ENCODE results near the gene AP1B1. TPM values are rescaled to one million over a fixed set of nuclear protein-coding genes. Genes with fewer than 3 reads are reported as not detected.

AP1B1 gene
- total RNA-seq, 6 experiments from 2014 or later, result 89.1 to 101 (median 89.9) TPM

DNA sequence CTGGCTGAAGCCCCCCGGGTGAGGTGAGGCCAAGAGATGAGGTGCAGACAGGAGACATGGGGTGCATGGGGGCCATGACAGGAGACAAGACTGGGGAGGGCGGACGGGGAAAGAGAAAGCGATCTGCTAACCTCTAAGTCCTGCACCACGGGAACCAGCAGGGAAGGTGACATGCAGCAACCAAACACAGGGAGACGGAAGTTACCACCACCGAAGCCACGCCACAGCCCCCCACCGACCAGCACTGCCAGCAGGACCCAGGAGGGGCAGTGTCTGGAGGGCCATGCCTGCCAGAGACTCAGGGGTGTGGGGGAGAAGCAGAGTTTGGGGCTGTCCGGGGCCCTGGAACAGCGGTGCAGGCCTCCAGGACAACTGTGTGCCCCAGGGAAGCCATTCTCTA is 58.8 kb downstream of the AP1B1 start:
- DNase-seq, result no peak
- H3K36me3 Mint-ChIP-seq (ENCODE audit: low read depth), result no peaks in the 10 kb centered on the region; the same call in 1 of the 2 replicates
- no peaks in the 10 kb centered on the region for H3K9me3 Mint-ChIP-seq
- H3K4me3 Mint-ChIP-seq, result no peak overlapping the region
- peak overlapping the region; percentile 36; the same call in 1 of the 2 replicates for H3K27ac Mint-ChIP-seq
- TF ChIP-seq, protein P1, sequence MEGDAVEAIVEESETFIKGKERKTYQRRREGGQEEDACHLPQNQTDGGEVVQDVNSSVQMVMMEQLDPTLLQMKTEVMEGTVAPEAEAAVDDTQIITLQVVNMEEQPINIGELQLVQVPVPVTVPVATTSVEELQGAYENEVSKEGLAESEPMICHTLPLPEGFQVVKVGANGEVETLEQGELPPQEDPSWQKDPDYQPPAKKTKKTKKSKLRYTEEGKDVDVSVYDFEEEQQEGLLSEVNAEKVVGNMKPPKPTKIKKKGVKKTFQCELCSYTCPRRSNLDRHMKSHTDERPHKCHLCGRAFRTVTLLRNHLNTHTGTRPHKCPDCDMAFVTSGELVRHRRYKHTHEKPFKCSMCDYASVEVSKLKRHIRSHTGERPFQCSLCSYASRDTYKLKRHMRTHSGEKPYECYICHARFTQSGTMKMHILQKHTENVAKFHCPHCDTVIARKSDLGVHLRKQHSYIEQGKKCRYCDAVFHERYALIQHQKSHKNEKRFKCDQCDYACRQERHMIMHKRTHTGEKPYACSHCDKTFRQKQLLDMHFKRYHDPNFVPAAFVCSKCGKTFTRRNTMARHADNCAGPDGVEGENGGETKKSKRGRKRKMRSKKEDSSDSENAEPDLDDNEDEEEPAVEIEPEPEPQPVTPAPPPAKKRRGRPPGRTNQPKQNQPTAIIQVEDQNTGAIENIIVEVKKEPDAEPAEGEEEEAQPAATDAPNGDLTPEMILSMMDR (IDR thresholded peaks at IDR 0.05), result no peak
- H3K27me3 Mint-ChIP-seq (ENCODE audit: insufficient read depth), result peaks cover 2% of the 10 kb centered on the region; the same call in 1 of the 2 replicates
- H3K4me1 Mint-ChIP-seq (ENCODE audit: low read depth), result peaks cover 20% of the 10 kb centered on the region

DNA sequence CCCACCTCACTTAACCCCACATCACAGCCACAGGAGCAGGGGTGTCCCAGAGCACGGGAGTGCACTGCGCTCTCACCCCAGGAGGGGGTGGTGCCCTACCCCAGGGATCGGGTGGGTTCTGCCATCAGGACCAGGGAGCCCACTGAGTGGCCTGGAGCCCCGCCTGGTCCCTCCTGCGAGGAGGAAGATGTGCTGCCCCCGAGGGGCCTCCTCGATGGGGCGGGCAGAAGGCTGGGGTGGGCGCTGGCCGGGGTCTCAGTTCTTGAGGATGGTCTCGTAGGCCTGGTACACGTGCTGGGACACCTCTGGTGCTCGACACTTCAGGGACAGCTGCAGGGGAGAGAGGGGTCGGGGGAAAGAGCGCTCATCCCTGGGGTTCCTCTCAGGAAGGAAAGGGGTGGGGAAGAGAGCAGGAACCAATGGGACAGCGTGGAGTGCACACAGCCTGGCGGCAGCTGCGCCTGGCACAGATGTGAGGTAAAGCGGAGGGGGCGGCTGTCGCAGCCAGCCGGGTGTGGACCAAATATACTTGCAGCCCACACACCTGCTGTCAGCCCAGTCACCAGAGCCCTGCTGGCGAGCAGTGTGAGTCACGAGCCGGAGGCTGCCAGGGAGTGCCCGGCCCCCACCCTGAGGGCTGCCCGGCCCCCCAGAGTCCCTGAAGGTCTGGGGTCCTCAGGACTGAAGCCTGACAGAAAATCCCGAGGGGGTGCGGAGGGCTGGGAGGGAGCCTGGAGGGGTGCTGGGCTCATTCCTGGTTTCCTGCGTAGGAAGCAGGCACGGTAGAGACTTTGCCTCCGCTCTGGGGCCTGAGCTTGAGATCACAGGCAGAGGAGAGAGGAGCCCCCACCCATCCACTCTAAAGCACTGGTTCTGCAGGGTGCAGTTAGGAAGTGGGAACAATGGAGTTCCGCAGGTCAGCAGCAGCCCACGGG is 59.5 kb downstream of the AP1B1 start:
- Mint-ChIP-seq H3K27me3 (ENCODE audit: insufficient read depth) (peaks cover 2% of the 10 kb centered on the region; the same call in 1 of the 2 replicates), H3K36me3 (ENCODE audit: low read depth) (no peaks in the 10 kb centered on the region; the same call in 1 of the 2 replicates), H3K4me3 (no peak overlapping the region), H3K4me1 (ENCODE audit: low read depth) (peaks cover 20% of the 10 kb centered on the region), H3K9me3 (no peaks in the 10 kb centered on the region), H3K27ac (peak overlapping the region; percentile 36; the same call in 1 of the 2 replicates)
- TF ChIP-seq, protein P1 (IDR thresholded peaks at IDR 0.05), result no peak
- no peak for DNase-seq

DNA sequence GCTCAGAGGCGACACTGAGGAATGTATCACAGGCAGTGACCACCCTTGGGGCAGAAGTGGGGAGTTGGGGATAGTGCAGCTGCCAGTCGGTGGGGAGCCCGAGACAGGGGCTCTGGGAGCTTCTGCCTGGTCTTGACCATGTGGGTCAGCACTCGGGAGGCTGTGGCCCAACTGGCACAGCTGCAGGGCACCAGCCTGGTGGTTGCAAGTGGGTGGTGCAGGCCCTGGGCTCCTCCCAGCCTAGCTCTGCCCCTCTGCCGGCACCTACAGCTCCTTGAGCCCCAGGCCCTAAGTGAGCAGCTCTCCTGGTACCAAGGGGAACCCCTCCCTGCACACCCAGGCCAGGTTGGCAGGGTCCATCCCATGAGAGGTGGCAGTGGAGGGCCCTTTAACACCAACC is 60.3 kb downstream of the AP1B1 start:
- Mint-ChIP-seq H3K36me3 (ENCODE audit: low read depth) (no peaks in the 10 kb centered on the region; the same call in 1 of the 2 replicates), H3K27ac (no peak overlapping the region)

DNA sequence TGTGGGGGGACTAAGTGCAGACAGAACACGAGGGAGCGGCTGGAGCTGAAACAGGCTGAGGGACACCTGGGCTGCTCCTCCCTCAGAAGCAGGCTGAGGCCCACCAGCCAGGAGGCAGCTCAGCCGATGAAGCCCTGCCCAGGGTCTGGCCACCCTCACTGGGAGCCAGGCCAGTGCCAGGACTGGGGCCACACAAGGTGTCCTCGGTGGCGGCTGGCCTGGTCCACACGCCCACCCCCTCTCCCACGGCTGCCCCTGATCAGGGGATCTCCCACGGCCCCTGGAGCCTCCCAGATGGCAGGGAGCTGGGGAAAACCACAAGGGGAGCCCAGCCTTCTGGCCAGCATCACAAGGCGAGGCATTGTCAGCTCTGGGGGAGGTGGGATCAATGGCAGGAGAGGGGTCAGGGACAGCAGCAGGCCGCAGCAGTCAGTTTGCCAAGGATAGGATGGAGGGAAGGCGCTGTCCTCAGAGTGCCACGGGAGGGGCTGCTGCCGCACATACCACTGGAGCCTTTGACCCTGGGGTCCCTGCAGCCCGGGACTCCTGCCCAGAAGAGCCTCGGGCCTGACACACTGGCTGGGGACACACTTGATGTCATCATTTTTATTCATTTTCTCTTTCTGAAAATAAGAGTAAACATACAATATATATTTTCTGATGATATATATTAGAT is 61.1 kb downstream of the AP1B1 start:
- DNase-seq, result no peak
- no peak overlapping the region for H3K4me3 Mint-ChIP-seq
- TF ChIP-seq, protein P1 (IDR thresholded peaks at IDR 0.05), result no peak
- no peaks in the 10 kb centered on the region; the same call in 1 of the 2 replicates for H3K36me3 Mint-ChIP-seq (ENCODE audit: low read depth)
- H3K4me1 Mint-ChIP-seq (ENCODE audit: low read depth), result peaks cover 20% of the 10 kb centered on the region
- no peaks in the 10 kb centered on the region for H3K9me3 Mint-ChIP-seq
- peaks cover 4% of the 10 kb centered on the region for H3K27me3 Mint-ChIP-seq (ENCODE audit: insufficient read depth)
- no peak overlapping the region for H3K27ac Mint-ChIP-seq

More for the DNA sequence above, 60.3 kb downstream of the AP1B1 start:
- TF ChIP-seq, protein P1 (IDR thresholded peaks at IDR 0.05), result peak; percentile 42
- Mint-ChIP-seq H3K27me3 (ENCODE audit: insufficient read depth) (peaks cover 4% of the 10 kb centered on the region), H3K4me1 (ENCODE audit: low read depth) (peaks cover 20% of the 10 kb centered on the region), H3K9me3 (no peaks in the 10 kb centered on the region), H3K4me3 (no peak overlapping the region)
- DNase-seq, result no peak

DNA sequence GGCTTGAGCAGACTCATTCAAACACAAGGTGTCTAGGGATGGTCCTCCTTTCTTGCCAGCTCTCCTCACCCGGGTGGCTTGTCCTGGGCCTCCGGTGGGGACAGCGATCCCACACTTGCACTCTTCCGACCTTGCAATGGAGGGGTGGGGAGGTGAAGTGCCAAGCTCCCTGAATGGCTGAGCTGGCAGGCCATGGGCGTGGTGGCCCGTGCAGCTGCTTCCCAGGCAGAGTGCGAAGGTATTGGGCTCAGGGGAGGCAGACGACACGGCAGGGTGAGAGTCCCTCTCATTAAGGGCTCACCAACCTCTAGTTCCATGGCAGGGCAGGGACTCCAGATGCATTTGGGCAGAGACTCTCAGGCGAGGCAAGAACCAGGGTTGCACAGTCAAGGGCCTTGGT is 61.9 kb downstream of the AP1B1 start:
- no peak for DNase-seq
- TF ChIP-seq, protein P1 (IDR thresholded peaks at IDR 0.05), result no peak
- H3K36me3 Mint-ChIP-seq (ENCODE audit: low read depth), result no peaks in the 10 kb centered on the region; the same call in 1 of the 2 replicates
- peaks cover 2% of the 10 kb centered on the region for H3K27me3 Mint-ChIP-seq (ENCODE audit: insufficient read depth)
- H3K4me1 Mint-ChIP-seq (ENCODE audit: low read depth), result peaks cover 17% of the 10 kb centered on the region
- no peak overlapping the region for H3K27ac Mint-ChIP-seq
- no peak overlapping the region for H3K4me3 Mint-ChIP-seq
- H3K9me3 Mint-ChIP-seq, result no peaks in the 10 kb centered on the region
